Peyer's patch (tissue), 4 donors: Measurements from ENCODE around the gene GLIS1. TPM values are rescaled to one million over a fixed set of nuclear protein-coding genes. Genes with fewer than 3 reads are reported as not detected.

ENCODE experiments used
- DNase-seq, 3 donors: peaks; one replicate each; pipeline ENCODE4 v3.0.0-alpha.2; 2017 to 2019
- H3K27ac ChIP-seq, 4 donors: fragments of 200-600 bp; sonication (generic); one replicate each; pipeline ENCODE4 v1.5.1; 2016 to 2019
- H3K27me3 ChIP-seq, 2 donors: fragments of 200-600 bp; sonication (generic); one replicate each; pipeline ENCODE4 v1.5.1; 2019
- H3K36me3 ChIP-seq, 3 donors: fragments of 200-600 bp; sonication (generic); one replicate each; pipeline ENCODE4 v1.5.1; 2016 to 2019
- H3K4me1 ChIP-seq, 4 donors: fragments of 200-600 bp; sonication (generic); one replicate each; pipeline ENCODE4 v1.5.1; 2016 to 2019
- H3K4me3 ChIP-seq, 4 donors: fragments of 200-600 bp; sonication (generic); 1 replicate in 3 of 4; 2 replicates in 1 of 4; pipeline ENCODE4 v1.5.1; 2016 to 2019; ENCODE audit warnings: mild to moderate bottlenecking in 1 of 4
- H3K9me3 ChIP-seq, 4 donors: fragments of 200-600 bp; sonication (generic); one replicate each; pipeline ENCODE4 v1.5.1; 2016 to 2019; ENCODE audit warnings: mild to moderate bottlenecking in 1 of 4
- CTCF ChIP-seq, 6 experiments: fragments of 450-650 bp in 4 of 6; fragments of 200-600 bp in 2 of 6; sonication (generic) in 1 of 6; IDR thresholded peaks; one replicate each; pipeline ENCODE4 v1.5.1; 2017 to 2019; ENCODE audit warnings: antibody characterized with exemption in 6 of 6, mild to moderate bottlenecking in 3 of 6, moderate library complexity in 1 of 6
- POLR2A ChIP-seq, 2 donors: fragments of 450-650 bp; IDR thresholded peaks; one replicate each; pipeline ENCODE4 v1.5.1; 2017; ENCODE audit warnings: antibody characterized with exemption in 2 of 2, mild to moderate bottlenecking in 2 of 2, moderate library complexity in 2 of 2
- total RNA-seq, 4 donors: library from RNA; depleted of rRNA; stranded (reverse); fragments of >200 nt; gene quantifications; one replicate each; pipeline ENCODE4 v1.1.0, GENCODE V29; 2016

Gene GLIS1
- total RNA-seq, 4 donors from 2014 or later, result 0.54 to 1.7 (median 0.66) TPM; not detected in 1

- Histone ChIP-seq H3K4me3 (no peak overlapping the region), H3K27me3 (no peaks in the 10 kb centered on the region), H3K4me1 (no peaks in the 10 kb centered on the region), H3K36me3 (no peaks in the 10 kb centered on the region), H3K9me3 (no peaks in the 10 kb centered on the region), H3K27ac (no peak overlapping the region)
- no peak for DNase-seq
- TF ChIP-seq POLR2A (IDR thresholded peaks at IDR 0.05) (no peak), CTCF (IDR thresholded peaks at IDR 0.05) (no peak)
These were observed 276.0 kb downstream of the GLIS1 start for GRCh38 chr1:53462769-53463501.

- H3K27ac ChIP-seq, result no peak overlapping the region
- no peaks in the 10 kb centered on the region for H3K9me3 ChIP-seq
- no peak overlapping the region for H3K4me3 ChIP-seq
- H3K27me3 ChIP-seq, result no peaks in the 10 kb centered on the region
- H3K4me1 ChIP-seq, result no peaks in the 10 kb centered on the region
- DNase-seq, result no peak
- no peaks in the 10 kb centered on the region for H3K36me3 ChIP-seq
- TF ChIP-seq CTCF (IDR thresholded peaks at IDR 0.05), result no peak
- no peak for TF ChIP-seq POLR2A (IDR thresholded peaks at IDR 0.05)
These were observed 276.8 kb downstream of the GLIS1 start for GRCh38 chr1:53462193-53462592.

GRCh38 chr1:53461323-53462044 lies 277.5 kb downstream of the GLIS1 start:
- DNase-seq, result no peak
- Histone ChIP-seq H3K36me3 (no peaks in the 10 kb centered on the region), H3K27me3 (no peaks in the 10 kb centered on the region), H3K4me3 (no peak overlapping the region), H3K27ac (no peak overlapping the region), H3K4me1 (no peaks in the 10 kb centered on the region), H3K9me3 (no peaks in the 10 kb centered on the region)
- TF ChIP-seq POLR2A (IDR thresholded peaks at IDR 0.05), result no peak

GRCh38 chr1:53460666-53461322 lies 278.2 kb downstream of the GLIS1 start:
- TF ChIP-seq POLR2A (IDR thresholded peaks at IDR 0.05) (no peak), CTCF (IDR thresholded peaks at IDR 0.05) (no peak)
- H3K9me3 ChIP-seq, result no peaks in the 10 kb centered on the region
- H3K4me3 ChIP-seq, result no peak overlapping the region
- no peak for DNase-seq
- no peaks in the 10 kb centered on the region for H3K4me1 ChIP-seq
- no peak overlapping the region for H3K27ac ChIP-seq
- no peaks in the 10 kb centered on the region for H3K27me3 ChIP-seq
- no peaks in the 10 kb centered on the region for H3K36me3 ChIP-seq

DNA sequence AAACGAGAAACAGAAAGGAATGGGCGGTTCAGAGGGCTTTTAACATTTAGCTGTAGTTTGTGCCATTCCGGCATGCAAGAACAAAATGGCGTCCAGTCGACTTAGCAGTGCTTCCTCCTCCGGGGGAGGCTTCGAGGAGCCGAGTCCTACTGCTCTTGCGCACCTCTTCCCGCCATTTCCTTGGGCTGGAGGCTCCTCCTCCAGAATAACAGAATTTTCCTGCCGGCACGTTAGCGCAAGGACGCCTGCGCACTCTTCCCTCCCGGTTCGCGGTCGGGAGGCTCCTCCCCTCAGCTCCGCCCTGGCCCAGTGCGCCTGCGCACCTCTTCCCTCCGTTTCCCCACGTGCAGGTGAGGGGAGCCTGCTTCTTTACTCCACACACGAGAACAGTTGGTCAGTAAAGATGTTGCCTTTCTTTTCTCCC lies 278.7 kb downstream of the GLIS1 start:
- no peak overlapping the region for H3K27ac ChIP-seq
- H3K9me3 ChIP-seq, result no peaks in the 10 kb centered on the region
- no peaks in the 10 kb centered on the region for H3K27me3 ChIP-seq
- TF ChIP-seq CTCF (IDR thresholded peaks at IDR 0.05), result no peak
- TF ChIP-seq POLR2A (IDR thresholded peaks at IDR 0.05), result no peak
- no peak overlapping the region for H3K4me3 ChIP-seq
- H3K4me1 ChIP-seq, result no peaks in the 10 kb centered on the region
- H3K36me3 ChIP-seq, result no peaks in the 10 kb centered on the region
- DNase-seq, result no peak
